ENCODE measurements around the gene IL1R1.

Gene IL1R1

GRCh38 chr2:102181376-102181775 lies 38.8 kb downstream of the IL1R1 start:
- DNase-seq (ENCODE audit: insufficient read length, low spot score) (no peak), FAIRE-seq (no peak)
- TF ChIP-seq POLR2A (IDR thresholded peaks at IDR 0.05; ENCODE audit: low read depth, low read length), result no peak

DNA sequence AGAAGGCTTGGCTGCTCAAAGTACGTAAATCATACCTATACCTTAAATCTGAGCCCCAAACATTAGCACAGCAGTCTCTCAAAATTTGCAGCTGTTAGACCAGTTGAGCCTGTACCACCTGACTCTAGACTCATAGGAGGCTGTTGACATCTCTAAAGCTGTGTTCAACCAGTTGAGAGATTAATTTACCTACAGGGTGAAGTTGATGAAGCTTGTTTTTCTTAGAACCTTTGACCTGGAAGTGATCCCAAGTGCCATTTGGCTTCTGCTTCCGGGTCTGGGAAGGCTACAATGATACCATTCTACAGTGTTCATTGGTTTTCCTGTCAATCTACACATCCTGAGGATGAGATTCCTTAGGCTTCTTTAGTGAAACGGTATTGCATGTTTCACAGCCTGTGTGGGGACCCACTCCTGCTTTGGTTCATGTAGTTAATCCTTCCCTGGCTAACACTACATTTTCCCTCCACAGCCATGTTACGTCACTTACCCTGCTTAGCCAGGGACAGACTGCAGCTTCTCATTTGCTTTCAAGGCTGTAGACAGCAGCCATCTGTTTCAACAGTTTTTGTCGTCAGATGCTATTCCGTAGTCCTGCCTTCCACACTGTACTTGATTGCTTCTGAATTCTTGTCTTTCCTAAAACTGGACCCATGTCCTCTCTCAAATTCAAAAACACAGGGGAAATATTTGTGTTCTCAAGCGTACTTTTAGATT lies 39.5 kb downstream of the IL1R1 start:
- no peak for TF ChIP-seq POLR2A (IDR thresholded peaks at IDR 0.05; ENCODE audit: low read depth, low read length)
- FAIRE-seq (no peak), DNase-seq (ENCODE audit: insufficient read length, low spot score) (no peak)

- no peak for DNase-seq (ENCODE audit: insufficient read length, low spot score)
- no peak for TF ChIP-seq POLR2A (IDR thresholded peaks at IDR 0.05; ENCODE audit: low read depth, low read length)
- FAIRE-seq, result no peak
These were observed 41.5 kb downstream of the IL1R1 start for GRCh38 chr2:102184018-102184417.

GRCh38 chr2:102184568-102184967 lies 42.0 kb downstream of the IL1R1 start:
- no peak for DNase-seq (ENCODE audit: insufficient read length, low spot score)
- no peak for FAIRE-seq
- no peak for TF ChIP-seq POLR2A (IDR thresholded peaks at IDR 0.05; ENCODE audit: low read depth, low read length)

DNA sequence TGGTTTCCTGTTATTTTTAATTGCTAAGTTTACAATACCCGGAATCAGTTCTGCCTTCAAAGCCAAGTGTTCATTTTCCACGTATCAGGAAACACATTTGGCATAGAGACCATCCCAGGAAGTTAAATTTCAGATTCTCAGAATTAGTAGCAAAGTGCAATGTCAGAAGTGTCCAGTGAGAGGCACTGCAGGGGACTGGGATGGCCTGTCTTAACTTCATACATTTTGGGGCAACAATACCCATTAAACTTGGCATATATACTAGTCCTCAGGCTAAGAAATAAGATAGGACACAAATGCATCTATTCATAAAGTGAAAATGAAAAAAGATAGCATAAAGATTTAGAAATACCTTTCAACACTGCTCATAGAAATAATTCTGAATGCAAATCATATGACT lies 42.8 kb downstream of the IL1R1 start:
- no peak for DNase-seq (ENCODE audit: insufficient read length, low spot score)
- no peak for FAIRE-seq
- no peak for TF ChIP-seq POLR2A (IDR thresholded peaks at IDR 0.05; ENCODE audit: low read depth, low read length)

DNA sequence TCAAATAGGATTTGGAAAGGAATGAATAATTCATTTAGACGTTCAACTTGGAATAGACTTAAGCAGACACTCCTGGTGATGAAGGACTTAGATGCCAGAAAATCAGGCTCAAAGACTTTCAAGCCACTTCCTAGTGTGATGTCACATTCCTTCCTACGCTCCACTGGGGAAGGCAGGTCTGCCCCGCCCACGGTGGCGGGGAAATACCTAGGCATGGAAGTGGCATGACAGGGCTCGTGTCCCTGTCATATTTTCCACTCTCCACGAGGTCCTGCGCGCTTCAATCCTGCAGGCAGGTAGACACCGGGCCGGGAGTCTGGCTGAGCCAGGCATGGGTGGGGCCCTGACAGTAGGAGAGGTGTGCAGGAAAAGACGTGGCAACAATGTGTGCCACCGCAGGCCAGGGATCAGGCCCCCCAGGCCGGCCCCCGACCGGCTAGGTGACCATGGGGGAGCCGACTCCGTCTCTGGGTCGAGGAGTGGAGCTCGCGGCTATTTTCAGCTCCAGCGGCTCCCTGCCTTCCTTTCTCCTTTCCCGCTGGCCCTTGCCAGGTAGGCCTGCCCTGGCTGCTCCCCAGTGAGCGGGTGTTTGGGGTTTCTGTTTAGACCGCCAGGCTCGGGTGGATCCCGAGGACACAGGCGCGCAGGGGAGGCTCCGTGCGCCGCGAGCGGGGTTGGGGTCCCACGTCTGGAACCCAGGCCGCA lies 44.4 kb downstream of the IL1R1 start, which contains the start of gene IL1RL2:
IL1RL2 (plus strand) TSS at position 233 of the 705 bp plus-strand sequence. CDS start 845 bp downstream, outside the sequence.
- TF ChIP-seq POLR2A (IDR thresholded peaks at IDR 0.05; ENCODE audit: low read depth, low read length), result no peak
- no peak for FAIRE-seq
- DNase-seq (ENCODE audit: insufficient read length, low spot score), result no peak

- no peak for FAIRE-seq
- TF ChIP-seq POLR2A (IDR thresholded peaks at IDR 0.05; ENCODE audit: low read depth, low read length), result no peak
- no peak for DNase-seq (ENCODE audit: insufficient read length, low spot score)
These were observed 45.1 kb downstream of the IL1R1 start for GRCh38 chr2:102187496-102188150.

DNA sequence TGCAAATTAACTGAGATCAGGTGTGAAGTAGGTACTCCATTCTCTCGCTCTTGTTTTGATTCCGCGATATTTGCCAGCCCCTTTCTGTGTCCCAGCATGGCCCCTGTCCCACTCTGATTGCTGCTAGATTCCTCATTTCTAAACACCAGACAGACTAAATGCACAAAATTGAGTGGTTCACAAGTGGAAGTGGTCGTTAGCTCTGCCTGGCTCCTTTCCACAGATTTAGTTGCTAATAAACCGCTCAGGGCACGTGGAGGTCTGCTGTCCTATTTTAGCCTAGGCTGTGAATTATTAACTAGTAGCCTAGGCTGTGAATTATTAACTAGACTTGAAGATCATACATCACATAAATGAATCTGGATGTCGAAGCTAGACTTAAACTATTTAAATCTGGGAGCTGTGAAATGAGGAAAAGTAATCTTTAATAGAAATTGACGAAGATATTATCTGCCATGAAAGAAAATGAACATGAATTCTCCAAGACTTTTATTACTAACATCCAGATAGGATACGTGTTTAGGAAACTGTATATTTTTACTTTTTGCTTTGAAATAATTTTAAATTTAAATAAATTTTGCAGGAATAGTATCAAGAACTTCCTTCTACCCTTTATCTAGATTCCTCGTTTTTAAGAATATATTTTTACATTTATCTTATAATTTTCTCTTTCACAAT lies 48.0 kb downstream of the IL1R1 start:
- no peak for FAIRE-seq
- no peak for DNase-seq (ENCODE audit: insufficient read length, low spot score)
- TF ChIP-seq POLR2A (IDR thresholded peaks at IDR 0.05; ENCODE audit: low read depth, low read length), result no peak

DNA sequence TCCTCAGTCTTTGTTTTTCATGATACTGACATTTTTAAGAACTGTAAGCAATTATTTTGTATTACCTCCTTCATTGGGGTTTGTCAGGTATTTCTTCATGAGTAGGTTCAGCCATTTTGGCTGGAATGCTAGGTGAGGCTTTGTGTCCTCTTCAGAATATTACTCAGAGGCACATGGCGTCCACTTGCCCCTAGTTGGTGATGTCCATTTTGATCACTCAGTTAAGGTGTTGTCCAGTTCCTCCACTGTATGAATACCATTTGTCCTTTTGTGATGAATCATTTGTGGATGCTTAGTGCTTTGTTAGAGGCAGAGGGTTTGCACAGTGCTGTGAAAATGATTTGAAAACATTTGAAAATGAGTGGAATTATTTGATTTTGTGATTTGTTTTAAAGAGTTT lies 49.0 kb downstream of the IL1R1 start:
- no peak for DNase-seq (ENCODE audit: insufficient read length, low spot score)
- TF ChIP-seq POLR2A (IDR thresholded peaks at IDR 0.05; ENCODE audit: low read depth, low read length), result no peak
- no peak for FAIRE-seq

GRCh38 chr2:102193074-102193473 lies 50.5 kb downstream of the IL1R1 start:
- no peak for TF ChIP-seq POLR2A (IDR thresholded peaks at IDR 0.05; ENCODE audit: low read depth, low read length)
- FAIRE-seq (no peak), DNase-seq (ENCODE audit: insufficient read length, low spot score) (no peak)

GRCh38 chr2:102194609-102195268 lies 52.2 kb downstream of the IL1R1 start:
- FAIRE-seq (no peak), DNase-seq (ENCODE audit: insufficient read length, low spot score) (no peak)
- TF ChIP-seq POLR2A (IDR thresholded peaks at IDR 0.05; ENCODE audit: low read depth, low read length), result no peak

- FAIRE-seq (no peak), DNase-seq (ENCODE audit: insufficient read length, low spot score) (no peak)
- no peak for TF ChIP-seq POLR2A (IDR thresholded peaks at IDR 0.05; ENCODE audit: low read depth, low read length)
These were observed 55.0 kb downstream of the IL1R1 start for GRCh38 chr2:102197389-102198137.

GRCh38 chr2:102200539-102200938 lies 58.0 kb downstream of the IL1R1 start:
- DNase-seq (ENCODE audit: insufficient read length, low spot score) (no peak), FAIRE-seq (no peak)
- no peak for TF ChIP-seq POLR2A (IDR thresholded peaks at IDR 0.05; ENCODE audit: low read depth, low read length)
